Endothelial cell of umbilical vein (primary cell): Measurements from ENCODE around the gene FAM117B.

Source experiments
- CTCF ChIP-seq, 2 donors: IDR thresholded peaks; 1 replicate in 1 of 2; 2 replicates in 1 of 2; pipeline ENCODE4 v1.5.1; 2011; ENCODE audit warnings: low read length in 2 of 2, mild to moderate bottlenecking in 2 of 2, moderate library complexity in 2 of 2, control low read depth in 1 of 2, inconsistent platforms in 1 of 2, low read depth in 1 of 2; ENCODE audit not compliant: insufficient read depth in 1 of 2; ENCODE audit errors: extremely low read depth in 1 of 2
- EZH2 ChIP-seq: IDR thresholded peaks from 2 replicates; pipeline ENCODE4 v1.6.1; 2012; ENCODE audit warnings: borderline replicate concordance, low read depth, mild to moderate bottlenecking, moderate library complexity, low read length, inconsistent platforms; ENCODE audit not compliant: severe bottlenecking
- FOS ChIP-seq: IDR thresholded peaks from 2 replicates; pipeline ENCODE4 v1.6.1; 2011; ENCODE audit warnings: mild to moderate bottlenecking, low read length, moderate library complexity, borderline replicate concordance; ENCODE audit not compliant: insufficient read depth
- JUN ChIP-seq: IDR thresholded peaks from 2 replicates; pipeline ENCODE4 v1.6.1; 2011; ENCODE audit warnings: borderline replicate concordance, low read depth; ENCODE audit not compliant: insufficient read length, insufficient read depth
- MYC ChIP-seq: IDR thresholded peaks from one replicate; pipeline ENCODE4 v1.6.1; 2011; ENCODE audit warnings: mild to moderate bottlenecking, low read depth, low read length
- POLR2A ChIP-seq: IDR thresholded peaks from 2 replicates; pipeline ENCODE4 v1.6.1; 2012; ENCODE audit warnings: low read depth, mild to moderate bottlenecking, control low read depth, low read length
- POLR2AphosphoS5 ChIP-seq: IDR thresholded peaks from 2 replicates; pipeline ENCODE4 v1.6.1; 2012; ENCODE audit warnings: low read depth, mild to moderate bottlenecking, control low read depth, low read length, moderate library complexity; ENCODE audit not compliant: insufficient read depth
- TF ChIP-seq, protein P1 (sequence below): IDR thresholded peaks from 2 replicates; pipeline ENCODE4 v1.6.1; 2011; ENCODE audit not compliant: insufficient read depth, insufficient read length

GRCh38 chr2:202774104-202774503, 139.3 kb downstream of the FAM117B start:
- TF ChIP-seq POLR2A (no peak), EZH2 (no peak), CTCF (IDR thresholded peaks at IDR 0.05; ENCODE audit: extremely low read depth in 1 of 2, insufficient read depth in 1 of 2, low read depth in 1 of 2, low read length in 2 of 2) (no peak), POLR2AphosphoS5 (no peak), MYC (no peak), JUN (no peak), FOS (no peak)
- TF ChIP-seq, protein P1, sequence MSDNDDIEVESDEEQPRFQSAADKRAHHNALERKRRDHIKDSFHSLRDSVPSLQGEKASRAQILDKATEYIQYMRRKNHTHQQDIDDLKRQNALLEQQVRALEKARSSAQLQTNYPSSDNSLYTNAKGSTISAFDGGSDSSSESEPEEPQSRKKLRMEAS, result no peak
